Suprapubic skin (tissue), 4 donors: Measurements from ENCODE around the gene HACL1. TPM values are rescaled to one million over a fixed set of nuclear protein-coding genes. Genes with fewer than 3 reads are reported as not detected.

Experiments
- DNase-seq, 2 donors: peaks; one replicate each; pipeline ENCODE4 v3.0.0-alpha.2; 2019; ENCODE audit warnings: low spot score in 2 of 2
- H3K27ac ChIP-seq: fragments of 200-600 bp; sonication (generic); one replicate; pipeline ENCODE4 v1.5.1; 2019
- H3K27me3 ChIP-seq: fragments of 200-600 bp; sonication (generic); one replicate; pipeline ENCODE4 v1.5.1; 2019
- H3K36me3 ChIP-seq: fragments of 200-600 bp; sonication (generic); one replicate; pipeline ENCODE4 v1.5.1; 2019
- H3K4me1 ChIP-seq: fragments of 200-600 bp; sonication (generic); one replicate; pipeline ENCODE4 v1.5.1; 2019
- H3K4me3 ChIP-seq: fragments of 200-600 bp; sonication (generic); one replicate; pipeline ENCODE4 v1.5.1; 2019; ENCODE audit warnings: mild to moderate bottlenecking
- H3K9me3 ChIP-seq: fragments of 200-600 bp; sonication (generic); one replicate; pipeline ENCODE4 v1.5.1; 2019
- EP300 ChIP-seq: sonication (generic); formaldehyde crosslinking; IDR thresholded peaks from one replicate; pipeline ENCODE4 v1.6.1; 2017; ENCODE audit warnings: antibody characterized with exemption
- POLR2A ChIP-seq, 2 donors: fragments of 450-650 bp; IDR thresholded peaks; one replicate each; pipeline ENCODE4 v1.6.1; 2017; ENCODE audit warnings: antibody characterized with exemption in 2 of 2, mild to moderate bottlenecking in 2 of 2, moderate library complexity in 2 of 2
- POLR2AphosphoS5 ChIP-seq, 3 donors: sonication (generic); formaldehyde crosslinking; IDR thresholded peaks; one replicate each; pipeline ENCODE4 v1.6.1; 2017; ENCODE audit warnings: antibody characterized with exemption in 3 of 3
- WGBS: methylation state at CpG from one replicate; pipeline ENCODE4 v1.1.5; 2018; 5-methylcytosine and 5-hydroxymethylcytosine counted together
- total RNA-seq, 4 donors: library from RNA; depleted of rRNA; stranded (reverse); fragments of >200 nt; gene quantifications; one replicate each; pipeline ENCODE4 v1.1.0, GENCODE V29; 2016
- TF ChIP-seq, protein P1 (sequence below), 2 donors: fragments of 200-600 bp in 1 of 2; fragments of 450-650 bp in 1 of 2; sonication (generic) in 1 of 2; IDR thresholded peaks; one replicate each; pipeline ENCODE4 v1.5.1; 2016 to 2019; ENCODE audit warnings: antibody characterized with exemption in 2 of 2, mild to moderate bottlenecking in 1 of 2, moderate library complexity in 1 of 2

Gene HACL1
- total RNA-seq, 4 donors from 2014 or later, result 13.1 to 33.0 (median 19.5) TPM

DNA sequence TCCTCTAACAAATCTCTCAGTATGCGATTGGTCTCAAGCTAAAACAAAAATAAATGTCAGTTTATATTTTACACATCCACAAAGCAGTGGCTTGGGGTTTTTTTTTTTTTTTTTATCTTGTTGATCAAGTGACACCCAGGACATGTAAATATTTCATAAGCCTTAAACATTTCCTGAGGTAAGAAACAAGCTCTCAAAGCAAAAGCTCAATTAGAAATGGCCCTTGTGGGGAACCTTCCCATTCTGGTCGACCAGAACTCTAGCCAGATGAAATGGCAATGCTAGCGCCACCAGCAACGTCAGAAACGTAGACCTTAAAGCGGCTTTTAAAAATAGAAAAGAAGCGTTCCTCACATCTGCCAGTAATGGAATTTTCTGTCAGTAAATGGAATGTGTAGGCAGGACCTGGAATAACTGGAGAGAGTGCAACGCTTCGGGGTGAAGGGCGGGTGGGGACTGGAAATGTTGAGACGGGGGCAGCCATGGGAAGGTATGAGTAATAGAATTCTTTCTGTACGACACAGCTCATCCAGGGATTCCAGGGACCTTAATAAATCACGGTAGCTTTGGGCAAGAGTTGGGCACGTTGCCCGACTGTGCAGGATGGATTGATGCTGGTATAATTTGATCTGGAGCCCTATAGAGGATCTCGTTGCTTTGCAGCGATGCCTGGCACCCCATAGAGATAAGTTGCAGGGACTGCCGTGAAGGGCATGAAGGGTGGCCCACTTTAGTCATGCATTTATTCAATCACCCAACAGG is 44.6 kb upstream of the HACL1 start:
- Histone ChIP-seq H3K27me3 (no peaks in the 10 kb centered on the region), H3K4me1 (peaks cover 31% of the 10 kb centered on the region), H3K9me3 (no peaks in the 10 kb centered on the region), H3K36me3 (peaks cover 4% of the 10 kb centered on the region), H3K4me3 (no peak overlapping the region), H3K27ac (peak overlapping the region; percentile 84)
- peak in 1 of 2 donors; percentile 82 for DNase-seq
- TF ChIP-seq EP300 (no peak), POLR2AphosphoS5 (IDR thresholded peaks at IDR 0.05) (no peak), POLR2A (IDR thresholded peaks at IDR 0.05) (no peak)
- TF ChIP-seq, protein P1, sequence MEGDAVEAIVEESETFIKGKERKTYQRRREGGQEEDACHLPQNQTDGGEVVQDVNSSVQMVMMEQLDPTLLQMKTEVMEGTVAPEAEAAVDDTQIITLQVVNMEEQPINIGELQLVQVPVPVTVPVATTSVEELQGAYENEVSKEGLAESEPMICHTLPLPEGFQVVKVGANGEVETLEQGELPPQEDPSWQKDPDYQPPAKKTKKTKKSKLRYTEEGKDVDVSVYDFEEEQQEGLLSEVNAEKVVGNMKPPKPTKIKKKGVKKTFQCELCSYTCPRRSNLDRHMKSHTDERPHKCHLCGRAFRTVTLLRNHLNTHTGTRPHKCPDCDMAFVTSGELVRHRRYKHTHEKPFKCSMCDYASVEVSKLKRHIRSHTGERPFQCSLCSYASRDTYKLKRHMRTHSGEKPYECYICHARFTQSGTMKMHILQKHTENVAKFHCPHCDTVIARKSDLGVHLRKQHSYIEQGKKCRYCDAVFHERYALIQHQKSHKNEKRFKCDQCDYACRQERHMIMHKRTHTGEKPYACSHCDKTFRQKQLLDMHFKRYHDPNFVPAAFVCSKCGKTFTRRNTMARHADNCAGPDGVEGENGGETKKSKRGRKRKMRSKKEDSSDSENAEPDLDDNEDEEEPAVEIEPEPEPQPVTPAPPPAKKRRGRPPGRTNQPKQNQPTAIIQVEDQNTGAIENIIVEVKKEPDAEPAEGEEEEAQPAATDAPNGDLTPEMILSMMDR (IDR thresholded peaks at IDR 0.05), result no peak
- 33% methylated on average over 18 of the region's 18 CpGs for WGBS

DNA sequence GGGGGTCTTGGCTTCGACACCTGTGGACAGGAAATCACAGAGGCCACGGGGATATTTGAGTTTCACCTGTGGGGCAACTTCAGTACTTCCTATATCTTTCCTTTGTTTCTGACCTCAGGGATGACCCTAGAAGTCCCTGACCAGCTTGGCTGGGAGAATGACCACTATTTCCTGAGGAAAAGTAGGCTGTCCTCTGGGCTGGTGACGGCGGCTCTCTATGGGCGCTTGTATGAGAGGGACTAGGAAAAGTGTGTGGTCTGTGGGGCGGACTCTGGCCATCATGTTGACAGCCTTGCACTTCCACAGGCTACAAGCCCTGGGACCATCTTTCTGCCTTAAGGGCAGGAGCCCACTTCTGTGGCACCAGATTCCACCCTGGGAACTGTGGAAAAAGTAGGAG is 43.9 kb upstream of the HACL1 start:
- H3K9me3 ChIP-seq, result no peaks in the 10 kb centered on the region
- no peak overlapping the region for H3K4me3 ChIP-seq
- H3K36me3 ChIP-seq, result peaks cover 4% of the 10 kb centered on the region
- no peak for DNase-seq
- TF ChIP-seq POLR2AphosphoS5 (IDR thresholded peaks at IDR 0.05) (no peak), POLR2A (IDR thresholded peaks at IDR 0.05) (no peak), EP300 (no peak)
- TF ChIP-seq, protein P1 (IDR thresholded peaks at IDR 0.05), result no peak
- H3K27ac ChIP-seq, result peak overlapping the region; percentile 84
- peaks cover 31% of the 10 kb centered on the region for H3K4me1 ChIP-seq
- 98% methylated on average over 6 of the region's 6 CpGs for WGBS
- H3K27me3 ChIP-seq, result no peaks in the 10 kb centered on the region

DNA sequence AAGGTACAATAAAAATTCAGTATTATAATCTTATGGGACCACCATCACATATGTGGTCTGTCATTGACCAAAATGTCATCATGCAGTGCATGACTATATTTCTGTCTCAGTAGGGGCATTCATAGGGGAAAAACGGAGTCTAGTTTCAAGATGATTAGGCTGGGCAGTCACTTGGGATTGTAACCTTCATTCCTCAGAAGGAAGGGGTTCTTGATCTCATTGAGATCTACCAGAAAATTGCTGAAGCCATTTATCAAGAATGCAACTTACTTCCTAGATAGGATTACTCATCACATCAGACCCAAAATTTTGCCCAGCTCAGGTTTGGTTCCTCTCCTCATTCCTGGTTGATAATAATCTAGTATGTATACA is 37.5 kb upstream of the HACL1 start:
- Histone ChIP-seq H3K4me1 (peaks cover 25% of the 10 kb centered on the region), H3K27ac (no peak overlapping the region), H3K36me3 (no peaks in the 10 kb centered on the region), H3K9me3 (no peaks in the 10 kb centered on the region), H3K27me3 (no peaks in the 10 kb centered on the region), H3K4me3 (no peak overlapping the region)
- TF ChIP-seq, protein P1 (IDR thresholded peaks at IDR 0.05), result no peak
- TF ChIP-seq POLR2A (IDR thresholded peaks at IDR 0.05) (no peak), EP300 (no peak), POLR2AphosphoS5 (IDR thresholded peaks at IDR 0.05) (no peak)
- no peak for DNase-seq
- 74% methylated on average over 1 of the region's 1 CpG for WGBS

GRCh38 chr3:15638193-15638890 is 37.0 kb upstream of the HACL1 start:
- H3K9me3 ChIP-seq, result no peaks in the 10 kb centered on the region
- TF ChIP-seq POLR2A (IDR thresholded peaks at IDR 0.05) (no peak), EP300 (no peak), POLR2AphosphoS5 (IDR thresholded peaks at IDR 0.05) (no peak)
- TF ChIP-seq, protein P1 (IDR thresholded peaks at IDR 0.05), result no peak
- H3K4me1 ChIP-seq, result peaks cover 29% of the 10 kb centered on the region
- no peak overlapping the region for H3K27ac ChIP-seq
- no peaks in the 10 kb centered on the region for H3K36me3 ChIP-seq
- H3K27me3 ChIP-seq, result no peaks in the 10 kb centered on the region
- no peak overlapping the region for H3K4me3 ChIP-seq
- no peak for DNase-seq
- 78% methylated on average over 6 of the region's 6 CpGs for WGBS
